K562 (cell line): Measurements from ENCODE around the gene TMEM30A. TPM values are rescaled to one million over a fixed set of nuclear protein-coding genes. Genes with fewer than 3 reads are reported as not detected.
A peak's percentile ranks its signal among the peaks of the same experiment; 100 is the strongest.

Source experiments
- BRCA1 ChIP-seq, 2 experiments: fragments of 450-650 bp in 1 of 2; sonication (generic) in 1 of 2; formaldehyde crosslinking in 1 of 2; IDR thresholded peaks; 2 replicates each; pipeline versions ENCODE4 v1.5.0 to v1.6.1; 2017 to 2020; ENCODE audit warnings: mild to moderate bottlenecking in 1 of 2, missing genetic modification reagents in 1 of 2
- ESRRA ChIP-seq: fragments of 450-650 bp; IDR thresholded peaks from 2 replicates; pipeline ENCODE4 v1.6.1; 2014; ENCODE audit warnings: low read depth, mild to moderate bottlenecking, moderate library complexity, borderline replicate concordance
- KAT8 ChIP-seq: fragments of 450-650 bp; IDR thresholded peaks from 2 replicates; pipeline ENCODE4 v1.6.1; 2016; ENCODE audit warnings: low read depth, mild to moderate bottlenecking
- KDM1A ChIP-seq, 2 experiments: fragments of 450-650 bp; IDR thresholded peaks; 2 replicates each; pipeline ENCODE4 v1.6.1; 2016; ENCODE audit warnings: mild to moderate bottlenecking in 2 of 2
- NFE2 ChIP-seq: IDR thresholded peaks from 2 replicates; pipeline ENCODE4 v1.6.1; 2014; ENCODE audit warnings: antibody characterized with exemption, low read depth
- NFIX ChIP-seq: fragments of 250-450 bp; sonication (Bioruptor Pico); IDR thresholded peaks from 2 replicates; pipeline ENCODE4 v1.4.0; 2020; ENCODE audit warnings: low read depth, mild to moderate bottlenecking, moderate library complexity
- PHB ChIP-seq: fragments of 250-450 bp; sonication (Bioruptor Pico); IDR thresholded peaks from 2 replicates; pipeline ENCODE4 v1.5.0; 2021
- POLR3G ChIP-seq: IDR thresholded peaks from 2 replicates; pipeline ENCODE4 v1.6.1; 2011; ENCODE audit not compliant: insufficient read length, insufficient replicate concordance; ENCODE audit errors: extremely low read depth
- SETDB1 ChIP-seq: IDR thresholded peaks from one replicate; pipeline ENCODE4 v1.6.1; 2012; ENCODE audit warnings: low read length, control low read depth, inconsistent platforms
- SPI1 ChIP-seq: IDR thresholded peaks from 2 replicates; pipeline ENCODE4 v1.6.1; 2011; ENCODE audit warnings: low read depth, low read length, control low read depth, borderline replicate concordance
- SRSF7 ChIP-seq: fragments of 200-400 bp; formaldehyde crosslinking; optimal IDR thresholded peaks from 2 replicates; pipeline ENCODE3; 2017; ENCODE audit warnings: mild to moderate bottlenecking, low read depth, low read length
- STAT5A ChIP-seq: IDR thresholded peaks from 2 replicates; pipeline ENCODE4 v1.6.1; 2012; ENCODE audit warnings: low read length, inconsistent platforms, borderline replicate concordance
- TAF15 ChIP-seq: fragments of 200-400 bp; formaldehyde crosslinking; IDR thresholded peaks from 2 replicates; pipeline ENCODE4 v1.6.1; 2017; ENCODE audit warnings: mild to moderate bottlenecking, low read depth, low read length, moderate library complexity
- ZNF175 ChIP-seq: fragments of 200-800 bp; sonication (Bioruptor generic); IDR thresholded peaks from 2 replicates; pipeline ENCODE4 v1.6.1; 2016; ENCODE audit warnings: low read depth, mild to moderate bottlenecking, missing genetic modification characterization, missing compliant biosample characterization
- polyA plus RNA-seq, 8 experiments: library from polyadenylated mRNA; depleted of rRNA in 4 of 8; stranded (reverse) in 5 of 8; unstranded in 3 of 8; fragments of >200 nt; fragmentation: Nextera tagmentation in 2 of 8; fragmentation: Illumina TruSeq in 1 of 8; extraction: Ambion mirVana in 2 of 8; extraction: Trizol in 1 of 8; gene quantifications; 2 replicates each; pipeline versions ENCODE4 v1.2.1 to v1.2.3, GENCODE V29; 2011 to 2014; ENCODE audit warnings: inconsistent platforms in 1 of 8, missing spikeins in 1 of 8
- total RNA-seq, 7 experiments: library from RNA; depleted of rRNA in 6 of 7; stranded (reverse); fragments of >200 nt in 6 of 7; fragmentation: Illumina TruSeq in 2 of 7; extraction: Trizol in 2 of 7; gene quantifications; 2 replicates each; pipeline versions ENCODE4 v1.2.1 to v1.2.3, GENCODE V29; 2011 to 2021; ENCODE audit warnings: low replicate concordance in 1 of 7
- TF ChIP-seq, protein P1 (sequence below), 2 experiments: fragments of 450-650 bp in 1 of 2; sonication (generic) in 1 of 2; formaldehyde crosslinking in 1 of 2; IDR thresholded peaks in 1 of 2; conservative IDR thresholded peaks in 1 of 2; 2 replicates each; pipeline versions ENCODE4 v1.6.1 to v1.8.1; 2016 to 2023; ENCODE audit warnings: mild to moderate bottlenecking in 2 of 2, moderate library complexity in 2 of 2, inconsistent platforms in 1 of 2, missing genetic modification reagents in 1 of 2
- TF ChIP-seq, protein P2 (sequence below): fragments of 450-650 bp; IDR thresholded peaks from 2 replicates; pipeline ENCODE4 v1.6.1; 2018; ENCODE audit not compliant: partially characterized antibody
- TF ChIP-seq, protein P3 (sequence below): fragments of 200-800 bp; sonication (Bioruptor generic); IDR thresholded peaks from 2 replicates; pipeline ENCODE4 v1.6.1; 2017; ENCODE audit warnings: missing genetic modification characterization, missing compliant biosample characterization
- TF ChIP-seq, protein P4 (sequence below): IDR thresholded peaks from 2 replicates; pipeline ENCODE4 v1.6.1; 2016; ENCODE audit warnings: missing genetic modification characterization, missing compliant biosample characterization

The TMEM30A gene
- total and polyA plus RNA-seq, 9 of the 15 experiments (the other 6 are each of a cell fraction or from before 2014, with no cell fraction given), result 6.5 to 31.2 (median 16.3) TPM

DNA sequence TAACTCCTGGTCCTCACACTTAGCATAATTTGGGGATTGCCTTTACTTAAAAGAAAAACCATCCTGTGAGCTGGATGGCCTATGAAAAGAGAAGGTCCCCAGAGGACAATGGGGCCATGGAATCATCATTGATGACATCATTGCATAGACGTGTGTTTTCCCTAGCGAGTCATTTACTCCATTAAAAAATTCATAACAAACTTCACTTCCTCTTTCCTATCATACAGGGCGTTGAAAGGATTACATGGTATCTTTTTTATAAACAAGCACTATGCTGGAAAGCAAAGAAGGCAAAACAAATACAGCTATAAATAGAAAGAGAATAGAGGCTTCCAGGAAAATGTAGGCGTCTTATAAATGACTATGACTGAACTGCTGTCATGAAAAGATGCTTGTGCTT lies 67.4 kb downstream of the TMEM30A start (continued):
- TF ChIP-seq STAT5A (no peak), NFE2 (no peak), SRSF7 (no peak), SPI1 (peak; percentile 68; the same call in 1 of the 2 replicates), BRCA1 (IDR thresholded peaks at IDR 0.05) (no peak), BRCA1 (CRISPR knock-in tag; IDR thresholded peaks at IDR 0.05) (no peak), PHB (CRISPR knock-in tag) (no peak), ZNF175 (no peak), SETDB1 (no peak), TAF15 (no peak), POLR3G (no peak), KDM1A (IDR thresholded peaks at IDR 0.05) (no peak), NFIX (CRISPR knock-in tag) (no peak), ESRRA (no peak), KAT8 (no peak)
- TF ChIP-seq, protein P1, sequence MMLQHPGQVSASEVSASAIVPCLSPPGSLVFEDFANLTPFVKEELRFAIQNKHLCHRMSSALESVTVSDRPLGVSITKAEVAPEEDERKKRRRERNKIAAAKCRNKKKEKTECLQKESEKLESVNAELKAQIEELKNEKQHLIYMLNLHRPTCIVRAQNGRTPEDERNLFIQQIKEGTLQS (IDR thresholded peaks at IDR 0.05), result peak; percentile 74
- TF ChIP-seq, protein P1 (CRISPR knock-in tag; conservative IDR thresholded peaks at IDR 0.05), result no peak
- TF ChIP-seq, protein P2, sequence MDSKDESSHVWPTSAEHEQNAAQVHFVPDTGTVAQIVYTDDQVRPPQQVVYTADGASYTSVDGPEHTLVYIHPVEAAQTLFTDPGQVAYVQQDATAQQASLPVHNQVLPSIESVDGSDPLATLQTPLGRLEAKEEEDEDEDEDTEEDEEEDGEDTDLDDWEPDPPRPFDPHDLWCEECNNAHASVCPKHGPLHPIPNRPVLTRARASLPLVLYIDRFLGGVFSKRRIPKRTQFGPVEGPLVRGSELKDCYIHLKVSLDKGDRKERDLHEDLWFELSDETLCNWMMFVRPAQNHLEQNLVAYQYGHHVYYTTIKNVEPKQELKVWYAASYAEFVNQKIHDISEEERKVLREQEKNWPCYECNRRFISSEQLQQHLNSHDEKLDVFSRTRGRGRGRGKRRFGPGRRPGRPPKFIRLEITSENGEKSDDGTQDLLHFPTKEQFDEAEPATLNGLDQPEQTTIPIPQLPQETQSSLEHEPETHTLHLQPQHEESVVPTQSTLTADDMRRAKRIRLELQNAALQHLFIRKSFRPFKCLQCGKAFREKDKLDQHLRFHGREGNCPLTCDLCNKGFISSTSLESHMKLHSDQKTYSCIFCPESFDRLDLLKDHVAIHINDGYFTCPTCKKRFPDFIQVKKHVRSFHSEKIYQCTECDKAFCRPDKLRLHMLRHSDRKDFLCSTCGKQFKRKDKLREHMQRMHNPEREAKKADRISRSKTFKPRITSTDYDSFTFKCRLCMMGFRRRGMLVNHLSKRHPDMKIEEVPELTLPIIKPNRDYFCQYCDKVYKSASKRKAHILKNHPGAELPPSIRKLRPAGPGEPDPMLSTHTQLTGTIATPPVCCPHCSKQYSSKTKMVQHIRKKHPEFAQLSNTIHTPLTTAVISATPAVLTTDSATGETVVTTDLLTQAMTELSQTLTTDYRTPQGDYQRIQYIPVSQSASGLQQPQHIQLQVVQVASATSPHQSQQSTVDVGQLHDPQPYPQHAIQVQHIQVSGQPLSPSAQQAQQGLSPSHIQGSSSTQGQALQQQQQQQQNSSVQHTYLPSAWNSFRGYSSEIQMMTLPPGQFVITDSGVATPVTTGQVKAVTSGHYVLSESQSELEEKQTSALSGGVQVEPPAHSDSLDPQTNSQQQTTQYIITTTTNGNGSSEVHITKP, result no peak
- TF ChIP-seq, protein P3, sequence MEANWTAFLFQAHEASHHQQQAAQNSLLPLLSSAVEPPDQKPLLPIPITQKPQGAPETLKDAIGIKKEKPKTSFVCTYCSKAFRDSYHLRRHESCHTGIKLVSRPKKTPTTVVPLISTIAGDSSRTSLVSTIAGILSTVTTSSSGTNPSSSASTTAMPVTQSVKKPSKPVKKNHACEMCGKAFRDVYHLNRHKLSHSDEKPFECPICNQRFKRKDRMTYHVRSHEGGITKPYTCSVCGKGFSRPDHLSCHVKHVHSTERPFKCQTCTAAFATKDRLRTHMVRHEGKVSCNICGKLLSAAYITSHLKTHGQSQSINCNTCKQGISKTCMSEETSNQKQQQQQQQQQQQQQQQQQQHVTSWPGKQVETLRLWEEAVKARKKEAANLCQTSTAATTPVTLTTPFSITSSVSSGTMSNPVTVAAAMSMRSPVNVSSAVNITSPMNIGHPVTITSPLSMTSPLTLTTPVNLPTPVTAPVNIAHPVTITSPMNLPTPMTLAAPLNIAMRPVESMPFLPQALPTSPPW, result no peak
- TF ChIP-seq, protein P4, sequence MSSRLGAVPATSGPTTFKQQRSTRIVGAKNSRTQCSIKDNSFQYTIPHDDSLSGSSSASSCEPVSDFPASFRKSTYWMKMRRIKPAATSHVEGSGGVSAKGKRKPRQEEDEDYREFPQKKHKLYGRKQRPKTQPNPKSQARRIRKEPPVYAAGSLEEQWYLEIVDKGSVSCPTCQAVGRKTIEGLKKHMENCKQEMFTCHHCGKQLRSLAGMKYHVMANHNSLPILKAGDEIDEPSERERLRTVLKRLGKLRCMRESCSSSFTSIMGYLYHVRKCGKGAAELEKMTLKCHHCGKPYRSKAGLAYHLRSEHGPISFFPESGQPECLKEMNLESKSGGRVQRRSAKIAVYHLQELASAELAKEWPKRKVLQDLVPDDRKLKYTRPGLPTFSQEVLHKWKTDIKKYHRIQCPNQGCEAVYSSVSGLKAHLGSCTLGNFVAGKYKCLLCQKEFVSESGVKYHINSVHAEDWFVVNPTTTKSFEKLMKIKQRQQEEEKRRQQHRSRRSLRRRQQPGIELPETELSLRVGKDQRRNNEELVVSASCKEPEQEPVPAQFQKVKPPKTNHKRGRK (tag), result no peak
